ENCODE data around the gene THAP6. TPM values are rescaled to one million over a fixed set of nuclear protein-coding genes. Genes with fewer than 3 reads are reported as not detected.

Gene THAP6
- 10 to 100 TPM; 11.0 to 21.2 (median 12.8) TPM for total RNA-seq

GRCh38 chr4:75514131-75514948 is at the start of gene THAP6, which contains the start of gene RCHY1:
THAP6 (plus strand) TSS chr4:75514473; CDS start chr4:75515453, 980 bp downstream.
RCHY1 (minus strand) TSS chr4:75514403; CDS start chr4:75514286, 117 bp downstream.
- H3K9me3 ChIP-seq = no peaks in the 10 kb centered on the region
- DNase-seq (ENCODE audit: extremely low spot score) = peak; percentile 99
- peak within 1 kb of the TSS; percentile 67 to 88 (median 74) for H3K4me3 ChIP-seq
- H3K36me3 ChIP-seq = peaks cover 5 to 27% (median 10%) of the 10 kb centered on the region in 4 donors
- under 1% methylated on average over 61 of the region's 61 CpGs for WGBS
- peak within 1 kb of the TSS; percentile 91 to 97 (median 94) for H3K27ac ChIP-seq (replicated peaks in 1 of 4)
- H3K4me1 ChIP-seq = peaks cover 29 to 64% (median 52%) of the 10 kb centered on the region in 4 donors
- intact Hi-C loops (cut with DNase I) = no loop called here
- H3K27me3 ChIP-seq = no peaks in the 10 kb centered on the region
- TF ChIP-seq EP300 (IDR thresholded peaks at IDR 0.05) = no peak
- TF ChIP-seq CTCF (IDR thresholded peaks at IDR 0.05) = no peak
- TF ChIP-seq POLR2A (IDR thresholded peaks at IDR 0.05; ENCODE audit: low read depth) = peak; percentile 49
- TF ChIP-seq POLR2AphosphoS5 (IDR thresholded peaks at IDR 0.05) = peak; percentile 97

GRCh38 chr4:75469896-75470295 is 44.4 kb upstream of the THAP6 start:
- TF ChIP-seq POLR2AphosphoS5 (IDR thresholded peaks at IDR 0.05) (no peak), CTCF (IDR thresholded peaks at IDR 0.05) (no peak), POLR2A (IDR thresholded peaks at IDR 0.05; ENCODE audit: low read depth) (no peak), EP300 (IDR thresholded peaks at IDR 0.05) (no peak)
- intact Hi-C loops (cut with DNase I) = no loop called here
- no peak overlapping the region for H3K27ac ChIP-seq (replicated peaks in 1 of 4)
- no peak for DNase-seq (ENCODE audit: extremely low spot score)
- H3K36me3 ChIP-seq = no peaks in the 10 kb centered on the region
- WGBS = 100% methylated on average over 1 of the region's 1 CpG
- no peak overlapping the region for H3K4me3 ChIP-seq
- no peaks in the 10 kb centered on the region for H3K4me1 ChIP-seq
- no peaks in the 10 kb centered on the region for H3K9me3 ChIP-seq
- no peaks in the 10 kb centered on the region for H3K27me3 ChIP-seq

GRCh38 chr4:75470738-75471137 is 43.5 kb upstream of the THAP6 start:
- Histone ChIP-seq H3K9me3 (no peaks in the 10 kb centered on the region), H3K4me3 (no peak overlapping the region), H3K27ac (replicated peaks in 1 of 4) (no peak overlapping the region), H3K27me3 (no peaks in the 10 kb centered on the region), H3K4me1 (no peaks in the 10 kb centered on the region), H3K36me3 (no peaks in the 10 kb centered on the region)
- intact Hi-C loops (cut with DNase I) = no loop called here
- WGBS = 100% methylated on average over 1 of the region's 1 CpG
- no peak for DNase-seq (ENCODE audit: extremely low spot score)
- no peak for TF ChIP-seq CTCF (IDR thresholded peaks at IDR 0.05)
- no peak for TF ChIP-seq POLR2AphosphoS5 (IDR thresholded peaks at IDR 0.05)
- TF ChIP-seq POLR2A (IDR thresholded peaks at IDR 0.05; ENCODE audit: low read depth) = no peak
- TF ChIP-seq EP300 (IDR thresholded peaks at IDR 0.05) = no peak

- Histone ChIP-seq H3K27me3 (no peaks in the 10 kb centered on the region), H3K9me3 (no peaks in the 10 kb centered on the region), H3K36me3 (peaks cover 0 to 48% (median 31%) of the 10 kb centered on the region in 4 donors), H3K4me3 (no peak overlapping the region), H3K4me1 (no peaks in the 10 kb centered on the region), H3K27ac (replicated peaks in 1 of 4) (no peak overlapping the region)
- intact Hi-C loops (cut with DNase I) = no loop called here
- WGBS = 98% methylated on average over 3 of the region's 3 CpGs
- no peak for DNase-seq (ENCODE audit: extremely low spot score)
- TF ChIP-seq EP300 (IDR thresholded peaks at IDR 0.05) (no peak), CTCF (IDR thresholded peaks at IDR 0.05) (no peak), POLR2A (IDR thresholded peaks at IDR 0.05; ENCODE audit: low read depth) (no peak), POLR2AphosphoS5 (IDR thresholded peaks at IDR 0.05) (no peak)
Measured at GRCh38 chr4:75477201-75477600, 37.1 kb upstream of the THAP6 start.
